Smooth muscle cell (in vitro differentiated cells): Measurements from ENCODE around the gene MIF4GD. TPM values are rescaled to one million over a fixed set of nuclear protein-coding genes. Genes with fewer than 3 reads are reported as not detected.

Source experiments
- DNase-seq: peaks from one replicate; lab custom pipeline; 2025; ENCODE audit not compliant: unreplicated experiment; lab: John Stamatoyannopoulos, UW
- H2AFZ ChIP-seq: fragments of 200-600 bp; sonication (generic); 2 replicates; pipeline ENCODE4 v1.6.0; 2016; ENCODE audit warnings: antibody characterized with exemption, low read depth, mild to moderate bottlenecking
- H3F3A ChIP-seq: fragments of 200-600 bp; sonication (generic); 2 replicates; pipeline ENCODE4 v1.6.0; 2017; ENCODE audit warnings: antibody characterized with exemption, low read depth
- H3K27ac ChIP-seq: fragments of 200-600 bp; sonication (generic); 2 replicates; pipeline ENCODE4 v1.5.1; 2016; ENCODE audit warnings: low read depth, mild to moderate bottlenecking
- H3K27me3 ChIP-seq: fragments of 200-600 bp; sonication (generic); 2 replicates; pipeline ENCODE4 v1.6.1; 2016; ENCODE audit warnings: low read depth, mild to moderate bottlenecking
- H3K36me3 ChIP-seq: fragments of 200-600 bp; sonication (generic); 2 replicates; pipeline ENCODE4 v1.5.1; 2016; ENCODE audit warnings: low read depth
- H3K4me1 ChIP-seq: fragments of 200-600 bp; sonication (generic); 2 replicates; pipeline ENCODE4 v1.5.1; 2016; ENCODE audit warnings: low read depth
- H3K4me2 ChIP-seq: fragments of 200-600 bp; sonication (generic); 2 replicates; pipeline ENCODE4 v1.6.0; 2016; ENCODE audit warnings: mild to moderate bottlenecking
- H3K4me3 ChIP-seq: fragments of 200-600 bp; sonication (generic); 2 replicates; pipeline ENCODE4 v1.5.1; 2016; ENCODE audit warnings: mild to moderate bottlenecking
- H3K79me2 ChIP-seq: fragments of 200-600 bp; sonication (generic); 2 replicates; pipeline ENCODE4 v1.6.0; 2016; ENCODE audit warnings: low read depth, mild to moderate bottlenecking
- H3K9ac ChIP-seq: fragments of 200-600 bp; sonication (generic); 2 replicates; pipeline ENCODE4 v1.6.0; 2016; ENCODE audit warnings: low read depth
- H3K9me3 ChIP-seq: fragments of 200-600 bp; sonication (generic); replicated peaks from 2 replicates; pipeline ENCODE4 v1.5.1; 2016; ENCODE audit warnings: low read depth
- H4K20me1 ChIP-seq: fragments of 200-600 bp; sonication (generic); 2 replicates; pipeline ENCODE4 v1.6.0; 2016; ENCODE audit warnings: low read depth
- WGBS: methylation state at CpG from one replicate; pipeline ENCODE4 v1.1.7; 2016; ENCODE audit warnings: low lambda C conversion rate; 5-methylcytosine and 5-hydroxymethylcytosine counted together
- polyA plus RNA-seq: library from polyadenylated mRNA; unstranded; fragments of >200 nt; fragmentation: Nextera tagmentation; extraction: Ambion mirVana; gene quantifications from 2 replicates; pipeline ENCODE4 v1.2.1, GENCODE V29; 2016
- total RNA-seq: library from RNA; depleted of rRNA; stranded (reverse); fragments of >200 nt; gene quantifications from 2 replicates; pipeline ENCODE4 v1.2.3, GENCODE V29; 2014
- TF ChIP-seq, protein P1 (sequence below): fragments of 200-600 bp; sonication (generic); IDR thresholded peaks from 2 replicates; pipeline ENCODE4 v1.5.1; 2017; ENCODE audit warnings: borderline replicate concordance, mild to moderate bottlenecking, antibody characterized with exemption; ENCODE audit not compliant: insufficient read depth, poor library complexity, severe bottlenecking

The MIF4GD gene
- total and polyA plus RNA-seq, 2 experiments from 2014 or later, result 5.3 to 17.0 TPM

DNA sequence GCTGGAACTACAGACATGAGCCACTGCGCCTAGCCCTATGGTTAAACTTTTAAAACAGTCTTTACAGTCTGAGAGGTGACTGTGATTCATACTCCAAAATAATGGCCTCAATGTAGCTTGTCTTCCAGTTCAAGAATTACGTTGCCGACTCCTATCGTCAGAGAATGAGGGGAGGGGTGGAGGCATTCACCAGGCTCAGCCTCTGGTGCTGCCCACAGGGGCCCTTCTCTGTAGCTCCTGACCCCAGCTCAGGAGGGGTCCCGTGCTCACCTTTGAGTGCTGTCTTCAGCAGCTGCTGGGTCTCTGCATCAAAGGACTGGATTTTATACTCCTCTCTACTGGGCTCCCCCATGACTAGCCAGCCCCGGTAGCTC is 1.2 kb downstream of the MIF4GD start:
- Histone ChIP-seq H3K4me1 (peaks cover 8% of the 10 kb centered on the region), H3K27me3 (no peaks in the 10 kb centered on the region), H3K4me2 (peak overlapping the region; percentile 94), H3K79me2 (no peaks in the 10 kb centered on the region), H3K9me3 (no peaks in the 10 kb centered on the region), H3F3A (peaks cover 11% of the 10 kb centered on the region), H3K36me3 (no peaks in the 10 kb centered on the region), H3K27ac (peak overlapping the region; percentile 43), H3K4me3 (peak overlapping the region; percentile 91), H2AFZ (no peak overlapping the region), H3K9ac (peak overlapping the region; percentile 68), H4K20me1 (no peaks in the 10 kb centered on the region)
- WGBS, result 28% methylated on average over 6 of the region's 6 CpGs
- DNase-seq, result no peak
- TF ChIP-seq, protein P1, sequence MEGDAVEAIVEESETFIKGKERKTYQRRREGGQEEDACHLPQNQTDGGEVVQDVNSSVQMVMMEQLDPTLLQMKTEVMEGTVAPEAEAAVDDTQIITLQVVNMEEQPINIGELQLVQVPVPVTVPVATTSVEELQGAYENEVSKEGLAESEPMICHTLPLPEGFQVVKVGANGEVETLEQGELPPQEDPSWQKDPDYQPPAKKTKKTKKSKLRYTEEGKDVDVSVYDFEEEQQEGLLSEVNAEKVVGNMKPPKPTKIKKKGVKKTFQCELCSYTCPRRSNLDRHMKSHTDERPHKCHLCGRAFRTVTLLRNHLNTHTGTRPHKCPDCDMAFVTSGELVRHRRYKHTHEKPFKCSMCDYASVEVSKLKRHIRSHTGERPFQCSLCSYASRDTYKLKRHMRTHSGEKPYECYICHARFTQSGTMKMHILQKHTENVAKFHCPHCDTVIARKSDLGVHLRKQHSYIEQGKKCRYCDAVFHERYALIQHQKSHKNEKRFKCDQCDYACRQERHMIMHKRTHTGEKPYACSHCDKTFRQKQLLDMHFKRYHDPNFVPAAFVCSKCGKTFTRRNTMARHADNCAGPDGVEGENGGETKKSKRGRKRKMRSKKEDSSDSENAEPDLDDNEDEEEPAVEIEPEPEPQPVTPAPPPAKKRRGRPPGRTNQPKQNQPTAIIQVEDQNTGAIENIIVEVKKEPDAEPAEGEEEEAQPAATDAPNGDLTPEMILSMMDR, result no peak

DNA sequence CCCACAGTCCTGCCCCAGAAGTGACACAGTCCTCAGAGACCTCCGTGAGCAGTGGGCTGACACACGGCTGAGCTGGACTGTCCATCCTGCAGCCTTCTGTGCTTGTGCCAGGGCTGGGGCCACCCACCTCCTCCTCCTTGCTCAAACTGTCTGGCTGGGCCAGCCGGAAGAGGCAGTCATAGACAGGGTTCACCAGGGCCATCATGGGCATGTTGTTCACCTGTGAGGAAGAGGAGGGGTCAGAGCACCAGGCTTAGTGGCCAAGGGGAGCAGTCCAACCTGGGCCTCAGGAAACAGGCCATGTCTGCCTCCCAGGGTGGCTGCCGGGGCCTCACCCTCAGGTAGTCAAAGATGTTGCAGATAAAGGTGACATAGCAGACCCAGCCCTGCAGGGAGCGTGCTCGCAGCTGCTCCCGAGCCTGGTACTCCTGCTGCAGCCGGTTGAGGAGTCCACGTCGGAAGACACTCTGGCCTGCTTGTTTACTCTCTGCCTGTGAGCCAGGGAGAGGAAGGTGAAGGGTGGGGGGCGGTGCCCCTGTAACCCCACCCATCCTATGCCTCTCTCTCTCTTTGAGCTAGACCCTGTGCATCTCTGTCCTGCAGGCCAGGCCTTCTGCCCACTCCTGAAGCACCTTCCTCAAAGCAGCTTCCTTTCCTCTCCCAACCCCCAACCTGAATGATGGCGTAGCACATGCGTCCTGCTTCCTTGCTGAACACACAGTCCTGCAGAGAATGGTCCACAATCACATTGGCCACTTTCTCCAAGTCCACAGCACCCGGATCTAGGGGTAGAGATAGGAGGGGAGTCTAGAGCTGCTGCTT is 3.4 kb downstream of the MIF4GD start:
- no peaks in the 10 kb centered on the region for H3K9me3 ChIP-seq
- TF ChIP-seq, protein P1, result no peak
- H3F3A ChIP-seq, result peaks cover 11% of the 10 kb centered on the region
- DNase-seq, result no peak
- WGBS, result 56% methylated on average over 14 of the region's 14 CpGs
- H3K27me3 ChIP-seq, result no peaks in the 10 kb centered on the region
- no peak overlapping the region for H3K27ac ChIP-seq
- no peaks in the 10 kb centered on the region for H4K20me1 ChIP-seq
- H3K36me3 ChIP-seq, result no peaks in the 10 kb centered on the region
- no peak overlapping the region for H3K4me2 ChIP-seq
- H3K9ac ChIP-seq, result no peak overlapping the region
- H3K4me1 ChIP-seq, result peaks cover 11% of the 10 kb centered on the region
- H3K79me2 ChIP-seq, result peaks cover 5% of the 10 kb centered on the region
- no peak overlapping the region for H2AFZ ChIP-seq
- no peak overlapping the region for H3K4me3 ChIP-seq

DNA sequence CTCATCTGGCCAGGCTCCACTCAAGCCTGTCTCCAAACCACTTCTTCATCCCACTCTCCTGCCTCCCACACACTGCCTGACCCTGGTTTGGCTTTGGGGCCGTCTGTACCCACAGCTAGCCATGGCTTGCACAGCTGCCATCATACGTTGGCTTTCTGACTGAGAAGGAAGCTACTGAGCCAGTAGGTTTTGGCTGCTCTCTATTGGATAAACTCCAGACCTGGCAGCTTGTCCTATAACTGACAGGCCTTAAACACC is 3.9 kb downstream of the MIF4GD start:
- H3K79me2 ChIP-seq, result peaks cover 10% of the 10 kb centered on the region
- H3K27me3 ChIP-seq, result no peaks in the 10 kb centered on the region
- H3K4me1 ChIP-seq, result peaks cover 12% of the 10 kb centered on the region
- DNase-seq, result no peak
- no peak overlapping the region for H3K4me3 ChIP-seq
- no peak overlapping the region for H2AFZ ChIP-seq
- no peak overlapping the region for H3K27ac ChIP-seq
- no peak overlapping the region for H3K4me2 ChIP-seq
- no peaks in the 10 kb centered on the region for H4K20me1 ChIP-seq
- H3K9ac ChIP-seq, result no peak overlapping the region
- TF ChIP-seq, protein P1, result no peak
- H3K9me3 ChIP-seq, result no peaks in the 10 kb centered on the region
- H3F3A ChIP-seq, result peaks cover 11% of the 10 kb centered on the region
- WGBS, result 87% methylated on average over 2 of the region's 2 CpGs
- H3K36me3 ChIP-seq, result no peaks in the 10 kb centered on the region
